HepG2 (cell line): ENCODE measurements around the gene CALU. TPM values are rescaled to one million over a fixed set of nuclear protein-coding genes. Genes with fewer than 3 reads are reported as not detected.

Experiments used
- ATAC-seq: fragments of 200-7000 bp; cut with Tn5 transposase; 3 replicates; pipeline ENCODE4 v1.9.1; 2020; ENCODE audit warnings: mild to moderate bottlenecking, moderate library complexity
- BruUV-seq: library from RNA; stranded (reverse); fragments of 400-500 nt; replicated peaks from 2 replicates; lab custom pipeline; 2021; lab: Mats Ljungman, UMichigan
- CTCF ChIA-PET: fragments of 300-600 bp; formaldehyde crosslinking; extraction: SDS; loops from one replicate; lab custom pipeline; 2021; ENCODE audit warnings: low total read pairs, inconsistent platforms, low intra/inter-chr PET ratio; lab: Yijun Ruan, JAX
- POLR2A ChIA-PET: fragments of 350-600 bp; sonication (Branson Sonifier 250); formaldehyde crosslinking; loops from one replicate; lab custom pipeline; 2020; ENCODE audit warnings: antibody characterized with exemption, inconsistent platforms; lab: Yijun Ruan, JAX
- DNase-seq: peaks from one replicate; pipeline ENCODE4 v3.0.0-alpha.2; 2015; ENCODE audit warnings: low spot score
- FAIRE-seq: peaks from 3 replicates; lab custom pipeline; 2011; peaks lifted over from hg19 to GRCh38; lab: Jason Lieb, UNC
- H2AFZ ChIP-seq: one replicate; pipeline ENCODE4 v1.6.1; 2011; ENCODE audit warnings: low read length, inconsistent platforms
- H3K27ac ChIP-seq: fragments of 300-600 bp; 3 replicates; pipeline ENCODE4 v1.8.0; 2011; ENCODE audit warnings: mixed run types, mild to moderate bottlenecking, mixed read lengths, low read length, inconsistent platforms; ENCODE audit not compliant: insufficient read depth; ENCODE audit errors: extremely low read length
- H3K27me3 ChIP-seq, 2 experiments: fragments of 200-600 bp in 1 of 2; 2 replicates in 1 of 2; 3 replicates in 1 of 2; pipeline versions ENCODE4 v1.6.0 to v1.8.0; 2011; ENCODE audit warnings: low read length in 2 of 2, mild to moderate bottlenecking in 2 of 2, moderate library complexity in 2 of 2, inconsistent platforms in 1 of 2; ENCODE audit not compliant: insufficient read depth in 2 of 2, control insufficient read depth in 1 of 2
- H3K36me3 ChIP-seq, 2 experiments: fragments of 200-600 bp in 1 of 2; replicated peaks in 1 of 2; 2 replicates in 1 of 2; 3 replicates in 1 of 2; pipeline versions ENCODE4 v1.5.1 to v1.8.0; 2011; ENCODE audit warnings: low read length in 2 of 2, inconsistent platforms in 1 of 2; ENCODE audit not compliant: insufficient read depth in 2 of 2, control insufficient read depth in 1 of 2
- H3K4me1 ChIP-seq: 2 replicates; pipeline ENCODE4 v1.5.1; 2012; ENCODE audit warnings: low read length, inconsistent platforms; ENCODE audit not compliant: insufficient read depth
- H3K4me2 ChIP-seq: 2 replicates; pipeline ENCODE4 v1.6.0; 2011; ENCODE audit warnings: low read depth, low read length, inconsistent platforms
- H3K4me3 ChIP-seq, 3 experiments: fragments of 200-600 bp in 1 of 3; sonication (generic), shearing (Covaris generic) in 1 of 3; replicated peaks in 1 of 3; 2 replicates each; pipeline ENCODE4 v1.5.1; 2011 to 2016; ENCODE audit warnings: low read length in 3 of 3, inconsistent platforms in 2 of 3, low read depth in 2 of 3, mild to moderate bottlenecking in 2 of 3, control low read depth in 1 of 3, mixed read lengths in 1 of 3; ENCODE audit not compliant: insufficient read depth in 1 of 3
- H3K79me2 ChIP-seq: one replicate; pipeline ENCODE4 v1.6.1; 2011; ENCODE audit warnings: low read length, inconsistent platforms; ENCODE audit not compliant: insufficient read depth
- H3K9ac ChIP-seq: 2 replicates; pipeline ENCODE4 v1.6.0; 2011; ENCODE audit warnings: mild to moderate bottlenecking, low read depth, low read length, inconsistent platforms; ENCODE audit not compliant: insufficient read depth
- H3K9me3 ChIP-seq: 2 replicates; pipeline ENCODE4 v1.5.1; 2012; ENCODE audit warnings: mild to moderate bottlenecking, low read length
- H4K20me1 ChIP-seq: 2 replicates; pipeline ENCODE4 v1.6.0; 2011; ENCODE audit warnings: inconsistent platforms, mild to moderate bottlenecking, low read length, moderate library complexity; ENCODE audit not compliant: insufficient read depth
- CC2D1A ChIP-seq: sonication (generic); formaldehyde crosslinking; IDR thresholded peaks from 2 replicates; pipeline ENCODE4 v1.8.1; 2023; ENCODE audit warnings: mild to moderate bottlenecking, missing genetic modification reagents
- ERF ChIP-seq: IDR thresholded peaks from 2 replicates; pipeline ENCODE4 v1.6.1; 2018; ENCODE audit warnings: missing biosample characterization, missing genetic modification reagents
- FOSL2 ChIP-seq: sonication (generic); formaldehyde crosslinking; IDR thresholded peaks from 2 replicates; pipeline ENCODE4 v1.4.0; 2020; ENCODE audit warnings: missing genetic modification reagents
- GTF3A ChIP-seq: sonication (generic); formaldehyde crosslinking; conservative IDR thresholded peaks from 2 replicates; pipeline ENCODE4 v1.4.0; 2020; ENCODE audit warnings: mild to moderate bottlenecking, missing genetic modification reagents
- HNRNPLL ChIP-seq: fragments of 200-400 bp; formaldehyde crosslinking; IDR thresholded peaks from 2 replicates; pipeline ENCODE4 v1.6.1; 2017; ENCODE audit warnings: mild to moderate bottlenecking, low read depth, low read length; ENCODE audit not compliant: poor library complexity, severe bottlenecking
- KLF12 ChIP-seq: sonication (generic); formaldehyde crosslinking; IDR thresholded peaks from 2 replicates; pipeline ENCODE4 v1.4.0; 2020; ENCODE audit warnings: missing genetic modification reagents, borderline replicate concordance
- SP5 ChIP-seq: IDR thresholded peaks from 2 replicates; pipeline ENCODE4 v1.6.1; 2016; ENCODE audit warnings: low read depth, borderline replicate concordance
- ZNF331 ChIP-seq: sonication (generic); formaldehyde crosslinking; IDR thresholded peaks from 2 replicates; pipeline ENCODE4 v1.4.0; 2020; ENCODE audit warnings: missing genetic modification reagents
- ZNF629 ChIP-seq: sonication (generic); formaldehyde crosslinking; conservative IDR thresholded peaks from 2 replicates; pipeline ENCODE4 v1.5.0; 2020; ENCODE audit warnings: missing genetic modification reagents
- ZNF768 ChIP-seq: sonication (generic); formaldehyde crosslinking; IDR thresholded peaks from 2 replicates; pipeline ENCODE4 v1.4.0; 2020; ENCODE audit warnings: missing genetic modification reagents
- ZNF776 ChIP-seq: sonication (generic); formaldehyde crosslinking; IDR thresholded peaks from 2 replicates; pipeline ENCODE4 v1.4.0; 2020; ENCODE audit warnings: mild to moderate bottlenecking, missing genetic modification reagents
- ZNF782 ChIP-seq: sonication (generic); formaldehyde crosslinking; IDR thresholded peaks from 2 replicates; pipeline ENCODE4 v1.4.0; 2020; ENCODE audit warnings: missing genetic modification reagents, mild to moderate bottlenecking, borderline replicate concordance
- WGBS: methylation state at CpG from one replicate; pipeline ENCODE4 v1.1.6; 2017; ENCODE audit warnings: low lambda C conversion rate; 5-methylcytosine and 5-hydroxymethylcytosine counted together
- in situ Hi-C: cut with HindIII; loops from 2 replicates; pipeline ENCODE4 v1.10.0; 2017; ENCODE audit warnings: low pct_unique_long_range_greater_than_20kb; ENCODE audit not compliant: extremely low pct_ligation_motif_present
- intact Hi-C: fragments of 100-400 bp; cut with micrococcal nuclease; formaldehyde crosslinking; loops from one replicate; pipeline ENCODE4 v1.10.0; 2022; ENCODE audit not compliant: unreplicated experiment
- polyA plus RNA-seq, 8 experiments: library from polyadenylated mRNA; depleted of rRNA in 3 of 8; stranded (reverse) in 7 of 8; unstranded in 1 of 8; fragments of >200 nt; fragmentation: Illumina TruSeq in 4 of 8; extraction: Trizol in 4 of 8; gene quantifications; 2 replicates each; pipeline versions ENCODE4 v1.2.1 to v1.2.3, GENCODE V29; 2011 to 2016; ENCODE audit warnings: low read depth in 4 of 8, missing spikeins in 1 of 8, mixed read lengths in 1 of 8; ENCODE audit not compliant: insufficient read depth in 1 of 8
- total RNA-seq, 5 experiments: library from RNA; depleted of rRNA; stranded (reverse); fragments of >200 nt; fragmentation: Illumina TruSeq; extraction: Trizol; gene quantifications; 2 replicates each; pipeline ENCODE4 v1.2.3, GENCODE V29; 2016; ENCODE audit warnings: low read depth in 1 of 5

The CALU gene
- total and polyA plus RNA-seq, 2 of the 13 experiments (the other 11 are each of a cell fraction or from before 2014, with no cell fraction given): 198 to 252 TPM

- no TSS peak for BruUV-seq
- ATAC-seq (peak; percentile 66), FAIRE-seq (no peak), DNase-seq (peak; percentile 21)
- intact Hi-C loops (no loop called here), in situ Hi-C loops (no loop called here)
- ChIA-PET CTCF (no interaction called here), POLR2A (no interaction called here)
- Histone ChIP-seq H3K79me2 (no peaks in the 10 kb centered on the region), H3K9me3 (no peaks in the 10 kb centered on the region), H3K36me3 (no peaks in the 10 kb centered on the region), H2AFZ (no peak overlapping the region), H3K27me3 (peaks cover 2 to 26% of the 10 kb centered on the region in 2 experiments; a peak in 2 of 5 replicates), H3K4me3 (peak overlapping the region in 2 of 3 experiments; percentile 10 to 39; a peak in 1 of 6 replicates), H3K4me1 (no peaks in the 10 kb centered on the region), H3K4me2 (peak overlapping the region; percentile 52; the same call in 1 of the 2 replicates), H4K20me1 (no peaks in the 10 kb centered on the region), H3K9ac (no peak overlapping the region), H3K27ac (no peak overlapping the region)
- 39% methylated on average over 25 of the region's 37 CpGs for WGBS
- TF ChIP-seq CC2D1A (no peak), KLF12 (CRISPR knock-in tag) (peak; percentile 42; the same call in 1 of the 2 replicates), HNRNPLL (peak; percentile 73), SP5 (CRISPR knock-in tag) (peak; percentile 43; the same call in 1 of the 2 replicates), ERF (CRISPR knock-in tag) (no peak), ZNF331 (CRISPR knock-in tag) (0 out of 2 replicates have a peak, but pooled peaks have one; percentile 13), ZNF776 (CRISPR knock-in tag) (peak; percentile 91), GTF3A (CRISPR knock-in tag) (peak; percentile 100), FOSL2 (CRISPR knock-in tag) (no peak), ZNF782 (CRISPR knock-in tag) (no peak), ZNF629 (peak; percentile 72), ZNF768 (peak; percentile 12; the same call in 1 of the 2 replicates)
Observed at GRCh38 chr7:128697302-128697905, 41.8 kb upstream of the CALU start.
